Suprapubic skin (tissue), 4 donors: ENCODE data around the gene DUS2. TPM values are rescaled to one million over a fixed set of nuclear protein-coding genes. Genes with fewer than 3 reads are reported as not detected.

ENCODE experiments used
- DNase-seq, 2 donors: peaks; one replicate each; pipeline ENCODE4 v3.0.0-alpha.2; 2019; ENCODE audit warnings: low spot score in 2 of 2
- H3K27ac ChIP-seq: fragments of 200-600 bp; sonication (generic); one replicate; pipeline ENCODE4 v1.5.1; 2019
- H3K27me3 ChIP-seq: fragments of 200-600 bp; sonication (generic); one replicate; pipeline ENCODE4 v1.5.1; 2019
- H3K36me3 ChIP-seq: fragments of 200-600 bp; sonication (generic); one replicate; pipeline ENCODE4 v1.5.1; 2019
- H3K4me1 ChIP-seq: fragments of 200-600 bp; sonication (generic); one replicate; pipeline ENCODE4 v1.5.1; 2019
- H3K4me3 ChIP-seq: fragments of 200-600 bp; sonication (generic); one replicate; pipeline ENCODE4 v1.5.1; 2019; ENCODE audit warnings: mild to moderate bottlenecking
- H3K9me3 ChIP-seq: fragments of 200-600 bp; sonication (generic); one replicate; pipeline ENCODE4 v1.5.1; 2019
- CTCF ChIP-seq, 2 donors: fragments of 200-600 bp in 1 of 2; fragments of 450-650 bp in 1 of 2; sonication (generic) in 1 of 2; IDR thresholded peaks; one replicate each; pipeline ENCODE4 v1.5.1; 2016 to 2019; ENCODE audit warnings: antibody characterized with exemption in 2 of 2, mild to moderate bottlenecking in 1 of 2, moderate library complexity in 1 of 2
- EP300 ChIP-seq: sonication (generic); formaldehyde crosslinking; IDR thresholded peaks from one replicate; pipeline ENCODE4 v1.6.1; 2017; ENCODE audit warnings: antibody characterized with exemption
- POLR2A ChIP-seq, 2 donors: fragments of 450-650 bp; IDR thresholded peaks; one replicate each; pipeline ENCODE4 v1.6.1; 2017; ENCODE audit warnings: antibody characterized with exemption in 2 of 2, mild to moderate bottlenecking in 2 of 2, moderate library complexity in 2 of 2
- POLR2AphosphoS5 ChIP-seq, 3 donors: sonication (generic); formaldehyde crosslinking; IDR thresholded peaks; one replicate each; pipeline ENCODE4 v1.6.1; 2017; ENCODE audit warnings: antibody characterized with exemption in 3 of 3
- WGBS: methylation state at CpG from one replicate; pipeline ENCODE4 v1.1.5; 2018; 5-methylcytosine and 5-hydroxymethylcytosine counted together
- total RNA-seq, 4 donors: library from RNA; depleted of rRNA; stranded (reverse); fragments of >200 nt; gene quantifications; one replicate each; pipeline ENCODE4 v1.1.0, GENCODE V29; 2016

The DUS2 gene
- total RNA-seq, 4 donors from 2014 or later, result 14.4 to 21.6 (median 15.5) TPM

GRCh38 chr16:68073902-68074760 is 51.0 kb downstream of the DUS2 start:
- Histone ChIP-seq H3K27me3 (no peaks in the 10 kb centered on the region), H3K27ac (no peak overlapping the region), H3K4me3 (no peak overlapping the region), H3K4me1 (peaks cover 32% of the 10 kb centered on the region), H3K36me3 (peaks cover 70% of the 10 kb centered on the region), H3K9me3 (no peaks in the 10 kb centered on the region)
- TF ChIP-seq CTCF (IDR thresholded peaks at IDR 0.05) (no peak), POLR2A (IDR thresholded peaks at IDR 0.05) (no peak), POLR2AphosphoS5 (IDR thresholded peaks at IDR 0.05) (no peak), EP300 (no peak)
- DNase-seq, result no peak
- WGBS, result 91% methylated on average over 9 of the region's 9 CpGs

- TF ChIP-seq EP300 (no peak), CTCF (IDR thresholded peaks at IDR 0.05) (no peak), POLR2AphosphoS5 (IDR thresholded peaks at IDR 0.05) (no peak), POLR2A (IDR thresholded peaks at IDR 0.05) (no peak)
- Histone ChIP-seq H3K36me3 (peaks cover 65% of the 10 kb centered on the region), H3K27me3 (no peaks in the 10 kb centered on the region), H3K9me3 (no peaks in the 10 kb centered on the region), H3K27ac (no peak overlapping the region), H3K4me1 (peaks cover 32% of the 10 kb centered on the region), H3K4me3 (no peak overlapping the region)
- no peak for DNase-seq
- WGBS, result 88% methylated on average over 4 of the region's 6 CpGs
Measured at GRCh38 chr16:68074850-68075555, 51.9 kb downstream of the DUS2 start.

- Histone ChIP-seq H3K36me3 (peaks cover 56% of the 10 kb centered on the region), H3K9me3 (no peaks in the 10 kb centered on the region), H3K4me3 (no peak overlapping the region), H3K4me1 (peaks cover 41% of the 10 kb centered on the region), H3K27me3 (no peaks in the 10 kb centered on the region), H3K27ac (no peak overlapping the region)
- WGBS, result 100% methylated on average over 3 of the region's 3 CpGs
- TF ChIP-seq EP300, result no peak
- TF ChIP-seq POLR2AphosphoS5 (IDR thresholded peaks at IDR 0.05), result no peak
- no peak for TF ChIP-seq POLR2A (IDR thresholded peaks at IDR 0.05)
- TF ChIP-seq CTCF (IDR thresholded peaks at IDR 0.05), result no peak
- no peak for DNase-seq
Measured at GRCh38 chr16:68075980-68076379, 52.9 kb downstream of the DUS2 start.

- no peak for TF ChIP-seq POLR2AphosphoS5 (IDR thresholded peaks at IDR 0.05)
- no peak for TF ChIP-seq EP300
- no peak for TF ChIP-seq POLR2A (IDR thresholded peaks at IDR 0.05)
- no peak for TF ChIP-seq CTCF (IDR thresholded peaks at IDR 0.05)
- Histone ChIP-seq H3K4me1 (peaks cover 45% of the 10 kb centered on the region), H3K9me3 (no peaks in the 10 kb centered on the region), H3K4me3 (no peak overlapping the region), H3K36me3 (peaks cover 52% of the 10 kb centered on the region), H3K27me3 (no peaks in the 10 kb centered on the region), H3K27ac (no peak overlapping the region)
- WGBS, result 81% methylated on average over 3 of the region's 3 CpGs
- no peak for DNase-seq
Measured at GRCh38 chr16:68076560-68076959, 53.5 kb downstream of the DUS2 start.
